GM12801 (cell line): ENCODE measurements around the gene TLR1.

Source experiments
- TF ChIP-seq, protein P1 (sequence below): IDR thresholded peaks from one replicate; pipeline ENCODE4 v1.5.1; 2011; ENCODE audit warnings: control low read depth; ENCODE audit not compliant: insufficient read length; ENCODE audit errors: extremely low read depth

The TLR1 gene

DNA sequence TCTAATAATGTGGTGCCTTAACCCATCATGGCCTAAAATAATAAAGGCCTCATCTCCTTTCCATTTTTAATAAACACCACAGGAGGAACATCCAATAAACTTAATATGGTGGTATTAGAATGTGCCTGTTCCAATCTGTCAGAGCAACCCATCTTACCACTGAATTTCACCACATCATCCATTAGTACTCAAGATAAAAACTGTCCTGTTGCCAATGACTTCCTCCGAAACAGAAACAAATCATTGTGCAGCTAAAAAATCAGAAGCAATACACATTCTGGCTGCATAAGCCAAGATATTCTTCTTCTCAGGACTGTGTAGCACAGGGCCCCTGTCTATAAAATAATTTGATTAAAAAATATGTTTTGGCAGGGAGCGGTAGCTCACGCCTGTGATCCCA, 40.3 kb downstream of the TLR1 start:
- TF ChIP-seq, protein P1, sequence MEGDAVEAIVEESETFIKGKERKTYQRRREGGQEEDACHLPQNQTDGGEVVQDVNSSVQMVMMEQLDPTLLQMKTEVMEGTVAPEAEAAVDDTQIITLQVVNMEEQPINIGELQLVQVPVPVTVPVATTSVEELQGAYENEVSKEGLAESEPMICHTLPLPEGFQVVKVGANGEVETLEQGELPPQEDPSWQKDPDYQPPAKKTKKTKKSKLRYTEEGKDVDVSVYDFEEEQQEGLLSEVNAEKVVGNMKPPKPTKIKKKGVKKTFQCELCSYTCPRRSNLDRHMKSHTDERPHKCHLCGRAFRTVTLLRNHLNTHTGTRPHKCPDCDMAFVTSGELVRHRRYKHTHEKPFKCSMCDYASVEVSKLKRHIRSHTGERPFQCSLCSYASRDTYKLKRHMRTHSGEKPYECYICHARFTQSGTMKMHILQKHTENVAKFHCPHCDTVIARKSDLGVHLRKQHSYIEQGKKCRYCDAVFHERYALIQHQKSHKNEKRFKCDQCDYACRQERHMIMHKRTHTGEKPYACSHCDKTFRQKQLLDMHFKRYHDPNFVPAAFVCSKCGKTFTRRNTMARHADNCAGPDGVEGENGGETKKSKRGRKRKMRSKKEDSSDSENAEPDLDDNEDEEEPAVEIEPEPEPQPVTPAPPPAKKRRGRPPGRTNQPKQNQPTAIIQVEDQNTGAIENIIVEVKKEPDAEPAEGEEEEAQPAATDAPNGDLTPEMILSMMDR = no peak

- TF ChIP-seq, protein P1 = no peak
Observed at GRCh38 chr4:38762560-38762959, 42.0 kb downstream of the TLR1 start.

DNA sequence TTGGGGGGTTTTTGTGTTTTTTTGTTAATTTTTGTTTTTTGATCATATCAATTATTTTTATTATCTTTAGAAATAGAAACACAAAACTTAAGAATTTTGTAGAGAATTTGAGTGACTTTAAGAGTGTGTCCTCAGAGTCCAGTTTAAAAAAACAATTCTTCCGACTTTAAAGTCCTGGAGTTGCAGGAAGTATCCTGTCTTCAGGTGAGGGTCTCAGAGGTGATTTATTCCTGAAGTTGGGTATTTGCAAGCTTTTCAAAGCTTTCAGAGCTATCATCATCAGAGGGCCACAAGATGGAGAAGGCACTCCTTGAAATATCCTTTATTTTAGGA, 44.8 kb downstream of the TLR1 start:
- TF ChIP-seq, protein P1 = no peak

DNA sequence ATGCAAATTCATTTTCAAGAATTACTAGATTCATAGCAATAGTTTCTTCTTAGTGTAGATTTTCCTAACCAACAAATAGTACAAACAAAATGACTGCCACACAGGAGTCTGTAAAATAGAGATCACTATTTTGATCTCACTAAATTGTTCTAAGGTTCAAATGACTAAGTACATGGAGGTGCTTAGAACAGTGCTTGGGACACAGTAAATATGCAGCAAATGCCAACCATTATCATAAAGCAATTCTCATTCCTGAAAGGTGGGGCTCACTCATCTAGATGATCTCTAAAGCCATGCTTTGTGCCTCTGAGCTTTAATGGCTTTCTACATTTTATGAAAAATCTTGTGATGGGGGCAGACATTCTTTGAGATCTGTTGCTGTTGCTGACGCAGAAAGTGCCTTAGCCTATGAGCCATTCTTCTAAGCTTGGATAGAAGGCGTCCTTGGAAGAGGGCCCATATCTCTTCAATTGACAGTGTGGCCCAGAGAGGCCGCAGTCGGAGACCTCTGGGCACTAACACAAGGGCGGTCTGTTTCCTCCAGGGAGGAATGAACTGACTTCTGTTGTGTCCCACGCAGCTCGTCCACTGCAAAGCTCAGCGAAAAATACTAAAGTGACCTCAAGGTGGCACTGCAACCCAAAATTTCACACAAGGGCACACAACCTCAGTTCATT, 45.3 kb downstream of the TLR1 start:
- TF ChIP-seq, protein P1 = no peak

DNA sequence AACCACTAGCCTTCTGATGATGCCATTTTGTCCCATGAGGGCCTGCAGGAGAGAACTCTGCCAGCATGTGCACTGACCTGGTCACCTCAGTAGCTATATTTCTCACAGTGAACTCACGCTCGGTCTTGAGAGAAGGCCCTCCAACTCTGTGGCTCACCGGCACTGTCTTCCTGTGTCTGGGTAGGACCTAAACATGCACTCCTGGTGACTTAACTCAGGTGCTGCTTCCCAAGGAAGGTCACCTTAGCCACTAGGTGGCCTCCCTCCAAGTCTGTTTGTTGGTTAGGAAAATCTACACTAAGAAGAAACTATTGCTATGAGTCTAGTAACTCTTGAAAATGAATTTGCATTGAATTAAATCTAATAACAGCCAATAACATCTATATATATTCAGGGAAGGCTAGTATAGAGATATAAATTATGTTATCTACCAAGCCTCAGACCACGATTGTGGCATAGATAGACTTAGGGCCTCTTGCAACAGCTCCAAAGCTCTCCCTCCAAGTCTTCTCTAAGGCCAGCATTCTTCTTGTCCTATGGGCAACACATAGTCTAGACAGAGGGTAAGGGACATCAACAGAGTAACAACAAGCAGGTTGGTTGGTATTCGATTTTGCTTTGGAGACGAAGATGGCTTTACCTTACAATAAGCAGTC, 46.5 kb downstream of the TLR1 start:
- TF ChIP-seq, protein P1 = no peak

- TF ChIP-seq, protein P1 = no peak
Observed at GRCh38 chr4:38752941-38753806, 51.4 kb downstream of the TLR1 start.

DNA sequence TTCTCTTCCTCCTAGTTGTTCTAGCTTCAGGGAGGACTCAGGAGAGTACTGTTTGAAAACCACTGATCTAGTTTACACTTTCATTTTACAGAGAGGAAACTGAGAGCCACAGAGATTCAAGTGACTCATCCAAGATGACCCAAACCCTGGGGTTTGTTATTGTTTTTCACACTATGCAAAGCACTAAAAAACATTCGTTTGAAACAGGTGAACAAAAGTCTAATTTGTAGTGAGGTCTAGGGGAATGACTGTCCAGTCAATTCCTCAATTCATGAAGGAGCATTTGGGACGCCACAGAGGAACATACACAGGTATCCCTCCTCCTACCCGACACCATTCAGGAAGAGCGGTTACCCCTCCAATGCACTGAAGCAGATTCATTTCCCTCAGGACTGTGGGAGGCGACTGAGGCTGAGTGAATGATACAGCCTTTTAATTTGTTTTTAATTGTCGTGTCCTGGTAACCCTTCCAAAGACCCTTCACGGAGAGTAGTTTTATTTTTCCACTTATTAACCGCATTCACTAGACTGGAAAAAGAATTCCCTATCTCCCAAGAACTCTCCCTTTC, 52.1 kb downstream of the TLR1 start:
- TF ChIP-seq, protein P1 = no peak
